ENCODE results near the gene DCAF17.
"Not testable (repeated sequence)": the region's sequence is repeated elsewhere in the genome, so short reads cannot be mapped to it uniquely, and the experiment has no call there.

The DCAF17 gene

GRCh38 chr2:171459498-171459897, 25.5 kb downstream of the DCAF17 start:
- no peak for DNase-seq

- no peak for DNase-seq
Measured at GRCh38 chr2:171460537-171460936, 26.5 kb downstream of the DCAF17 start.

GRCh38 chr2:171469176-171469575, 35.1 kb downstream of the DCAF17 start:
- no peak for DNase-seq

- DNase-seq = no peak
Measured at GRCh38 chr2:171470129-171470528, 36.1 kb downstream of the DCAF17 start.

GRCh38 chr2:171475979-171476378, 42.0 kb downstream of the DCAF17 start:
- no peak for DNase-seq

- DNase-seq = no peak
Measured at GRCh38 chr2:171478345-171478744, 44.3 kb downstream of the DCAF17 start.

- DNase-seq = no peak
Measured at GRCh38 chr2:171479154-171479814, 45.3 kb downstream of the DCAF17 start.

GRCh38 chr2:171480908-171481307, 46.9 kb downstream of the DCAF17 start:
- DNase-seq = no peak

- DNase-seq = no peak
Measured at GRCh38 chr2:171482308-171482707, 48.3 kb downstream of the DCAF17 start.

- no peak for DNase-seq
Measured at GRCh38 chr2:171482877-171483276, 48.9 kb downstream of the DCAF17 start.

- no peak for DNase-seq
Measured at GRCh38 chr2:171483793-171484192, 49.8 kb downstream of the DCAF17 start.

- DNase-seq = no peak
Measured at GRCh38 chr2:171485116-171485515, 51.1 kb downstream of the DCAF17 start.

GRCh38 chr2:171487201-171487600, 53.2 kb downstream of the DCAF17 start:
- no peak for DNase-seq

- DNase-seq = no peak
Measured at GRCh38 chr2:171487803-171488259, 53.8 kb downstream of the DCAF17 start.

- no peak for DNase-seq
Measured at GRCh38 chr2:171490577-171490976, 56.6 kb downstream of the DCAF17 start.

- no peak for DNase-seq
Measured at GRCh38 chr2:171491292-171491691, 57.3 kb downstream of the DCAF17 start.

- no peak for DNase-seq
Measured at GRCh38 chr2:171492664-171493063, 58.6 kb downstream of the DCAF17 start.

- DNase-seq = not testable (repeated sequence)
Measured at GRCh38 chr2:171497664-171498063, 63.6 kb downstream of the DCAF17 start.

- DNase-seq = no peak
Measured at GRCh38 chr2:171505374-171505773, 71.3 kb downstream of the DCAF17 start.

GRCh38 chr2:171509945-171510731, 76.1 kb downstream of the DCAF17 start:
- DNase-seq = no peak

GRCh38 chr2:171512014-171512413, 78.0 kb downstream of the DCAF17 start:
- DNase-seq = no peak

GRCh38 chr2:171512683-171513195, 78.7 kb downstream of the DCAF17 start:
- DNase-seq = no peak

- DNase-seq = no peak
Measured at GRCh38 chr2:171513719-171514160, 79.7 kb downstream of the DCAF17 start.

Data from right forelimb (tissue), 1 donor.